Amygdala (tissue), 56 donors: ENCODE data around the gene LRP6.
A peak's percentile ranks its signal among the peaks of the same experiment; 100 is the strongest.
"Not testable (repeated sequence)": the region's sequence is repeated elsewhere in the genome, so short reads cannot be mapped to it uniquely, and the experiment has no call there.

Experiments
- DNase-seq, 56 donors: peaks; one replicate each; lab custom pipeline; 2025; lab: John Stamatoyannopoulos, UW

The LRP6 gene

GRCh38 chr12:12128670-12129069, 138.2 kb downstream of the LRP6 start:
- DNase-seq, result no peak

GRCh38 chr12:12127304-12127703, 139.5 kb downstream of the LRP6 start:
- no peak for DNase-seq

- DNase-seq, result no peak
These were observed 140.3 kb downstream of the LRP6 start for GRCh38 chr12:12126551-12126950.

- no peak for DNase-seq
These were observed 143.7 kb downstream of the LRP6 start for GRCh38 chr12:12123036-12123604.

GRCh38 chr12:12121061-12121460, 145.8 kb downstream of the LRP6 start:
- no peak for DNase-seq

- no peak for DNase-seq
These were observed 150.2 kb downstream of the LRP6 start for GRCh38 chr12:12116677-12117076.

- peak in 14 of 56 donors; percentile 2 to 29 (median 7) for DNase-seq
These were observed 151.3 kb downstream of the LRP6 start for GRCh38 chr12:12115514-12115913.

GRCh38 chr12:12110923-12111555, 155.8 kb downstream of the LRP6 start:
- DNase-seq, result not testable (repeated sequence)

GRCh38 chr12:12108441-12109058, 158.3 kb downstream of the LRP6 start:
- DNase-seq, result no peak

GRCh38 chr12:12107678-12108077, 159.2 kb downstream of the LRP6 start:
- no peak for DNase-seq

- DNase-seq, result no peak
These were observed 167.7 kb downstream of the LRP6 start for GRCh38 chr12:12099102-12099501.

- no peak for DNase-seq
These were observed 168.2 kb downstream of the LRP6 start for GRCh38 chr12:12098691-12099015.

- DNase-seq, result no peak
These were observed 168.8 kb downstream of the LRP6 start for GRCh38 chr12:12097891-12098690.

- DNase-seq, result no peak
These were observed 171.8 kb downstream of the LRP6 start for GRCh38 chr12:12095021-12095420.

GRCh38 chr12:12094481-12094880, 172.4 kb downstream of the LRP6 start:
- no peak for DNase-seq

GRCh38 chr12:12091977-12092663, 174.7 kb downstream of the LRP6 start:
- DNase-seq, result peak in 1 of 56 donors; percentile 27

- DNase-seq, result no peak
These were observed 175.8 kb downstream of the LRP6 start for GRCh38 chr12:12091071-12091470.

- DNase-seq, result no peak
These were observed 178.1 kb downstream of the LRP6 start for GRCh38 chr12:12088761-12089160.

- DNase-seq, result no peak
These were observed 178.7 kb downstream of the LRP6 start for GRCh38 chr12:12088147-12088546.

- DNase-seq, result no peak
These were observed 179.2 kb downstream of the LRP6 start for GRCh38 chr12:12087693-12088034.
